Spleen (tissue), 7 donors: Measurements from ENCODE around the gene PPP1R3C.

ENCODE experiments used
- CTCF ChIP-seq, 11 experiments: fragments of 200-600 bp in 7 of 11; fragments of 450-650 bp in 4 of 11; sonication (generic) in 4 of 11; IDR thresholded peaks in 8 of 11; conservative IDR thresholded peaks in 3 of 11; 1 replicate in 7 of 11; 2 replicates in 4 of 11; pipeline versions ENCODE4 v1.4.0 to v1.8.0; 2016 to 2021; ENCODE audit warnings: antibody characterized with exemption in 11 of 11, inconsistent platforms in 4 of 11, mild to moderate bottlenecking in 1 of 11
- POLR2A ChIP-seq, 3 donors: fragments of 450-650 bp; IDR thresholded peaks; one replicate each; pipeline ENCODE4 v1.5.1; 2017; ENCODE audit warnings: antibody characterized with exemption in 3 of 3, mild to moderate bottlenecking in 1 of 3
- POLR2AphosphoS5 ChIP-seq, 3 donors: sonication (generic); formaldehyde crosslinking; IDR thresholded peaks; one replicate each; pipeline ENCODE4 v1.5.1; 2017; ENCODE audit warnings: antibody characterized with exemption in 3 of 3
- donor health status: DM: no; HTN: no; CAD: no; lungs with moderate emphysema.
- donor health status: DM: no; HTN: no; CAD: no.
- donor health status: DM: no; HTN: no; CAD: no.

GRCh38 chr10:91634898-91635297 is 2.0 kb upstream of the PPP1R3C start:
- no peak for TF ChIP-seq CTCF (IDR thresholded peaks at IDR 0.05 in 8 of 11, conservative IDR thresholded peaks at IDR 0.05 in 3 of 11)
- no peak for TF ChIP-seq POLR2A (IDR thresholded peaks at IDR 0.05)
- no peak for TF ChIP-seq POLR2AphosphoS5 (IDR thresholded peaks at IDR 0.05)
